Mesodermal cell (in vitro differentiated cells): ENCODE results near the gene SLX4IP.

Source experiments
- H3K27ac ChIP-seq: 2 replicates; pipeline ENCODE4 v1.7.0; 2013; ENCODE audit warnings: mild to moderate bottlenecking, low read depth, low read length, moderate library complexity; ENCODE audit not compliant: severe bottlenecking
- H3K36me3 ChIP-seq: 2 replicates; pipeline ENCODE4 v1.7.1; 2013; ENCODE audit warnings: mild to moderate bottlenecking, low read length, moderate library complexity; ENCODE audit not compliant: control insufficient read depth, insufficient read depth
- H3K4me1 ChIP-seq: one replicate; pipeline ENCODE4 v1.7.1; 2013; ENCODE audit warnings: mild to moderate bottlenecking, low read length; ENCODE audit not compliant: insufficient read depth, control insufficient read depth, poor library complexity, severe bottlenecking
- H3K4me3 ChIP-seq: 2 replicates; pipeline ENCODE4 v1.7.0; 2013; ENCODE audit warnings: low read length, control low read depth, mild to moderate bottlenecking; ENCODE audit not compliant: insufficient read depth, poor library complexity, severe bottlenecking; ENCODE audit errors: extremely low read depth
- H3K9me3 ChIP-seq: 2 replicates; pipeline ENCODE4 v1.7.1; 2013; ENCODE audit warnings: mild to moderate bottlenecking, low read length, moderate library complexity; ENCODE audit not compliant: control insufficient read depth
- WGBS, 2 experiments: methylation state at CpG; one replicate each; pipeline ENCODE4 v1.1.5; 2013; ENCODE audit warnings: missing lambda C conversion rate in 2 of 2; ENCODE audit not compliant: insufficient coverage in 2 of 2; 5-methylcytosine and 5-hydroxymethylcytosine counted together

The SLX4IP gene

GRCh38 chr20:10521836-10522235 lies 86.7 kb downstream of the SLX4IP start:
- no peaks in the 10 kb centered on the region for H3K9me3 ChIP-seq
- peak overlapping the region; percentile 63 for H3K27ac ChIP-seq
- H3K4me3 ChIP-seq: no peak overlapping the region
- H3K4me1 ChIP-seq: peaks cover 38% of the 10 kb centered on the region
- H3K36me3 ChIP-seq: no peaks in the 10 kb centered on the region
- WGBS, 2 experiments: 100% methylated on average over 1 of the region's 1 CpG; no CpG with 5 or more reads in 1 of the 2 experiments

DNA sequence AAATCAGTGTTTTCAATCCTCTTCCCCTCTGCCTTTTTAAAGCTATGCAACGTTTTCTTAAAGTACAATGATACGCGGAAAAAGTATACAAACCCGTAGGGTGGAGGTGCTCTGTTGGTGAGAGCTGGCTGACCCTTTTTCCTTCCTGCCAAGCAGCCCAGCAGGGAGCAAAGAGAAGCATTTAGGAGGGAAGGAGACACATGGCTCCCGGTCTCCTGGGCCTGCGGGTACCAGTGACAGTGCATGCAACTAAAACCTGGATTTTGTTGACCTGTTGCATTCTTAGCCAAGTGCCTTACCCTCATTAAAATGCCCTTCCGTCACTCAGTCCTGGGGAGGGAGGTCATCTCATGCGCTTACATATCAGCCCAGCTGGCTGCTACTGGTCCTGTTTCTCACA lies 87.2 kb downstream of the SLX4IP start:
- Histone ChIP-seq H3K27ac (peak overlapping the region; percentile 6), H3K36me3 (no peaks in the 10 kb centered on the region), H3K9me3 (no peaks in the 10 kb centered on the region), H3K4me3 (no peak overlapping the region), H3K4me1 (peaks cover 38% of the 10 kb centered on the region)
- 78 to 91% methylated on average over 5 to 7 of the region's 8 CpGs for WGBS, 2 experiments

- Histone ChIP-seq H3K9me3 (no peaks in the 10 kb centered on the region), H3K36me3 (no peaks in the 10 kb centered on the region), H3K4me1 (peaks cover 38% of the 10 kb centered on the region), H3K27ac (no peak overlapping the region), H3K4me3 (no peak overlapping the region)
- WGBS, 2 experiments: no CpG with 5 or more reads among the region's 5 CpGs
Observed at GRCh38 chr20:10523443-10523842, 88.3 kb downstream of the SLX4IP start.

GRCh38 chr20:10524034-10524476 lies 89.0 kb downstream of the SLX4IP start:
- 50 to 52% methylated on average over 8 to 10 of the region's 10 CpGs for WGBS, 2 experiments
- no peak overlapping the region for H3K4me3 ChIP-seq
- H3K27ac ChIP-seq: peak overlapping the region; percentile 68
- H3K4me1 ChIP-seq: peaks cover 38% of the 10 kb centered on the region
- H3K36me3 ChIP-seq: no peaks in the 10 kb centered on the region
- H3K9me3 ChIP-seq: no peaks in the 10 kb centered on the region

- H3K27ac ChIP-seq: peak overlapping the region; percentile 68
- H3K4me3 ChIP-seq: no peak overlapping the region
- H3K36me3 ChIP-seq: no peaks in the 10 kb centered on the region
- peaks cover 35% of the 10 kb centered on the region for H3K4me1 ChIP-seq
- no peaks in the 10 kb centered on the region for H3K9me3 ChIP-seq
- WGBS, 2 experiments: 75 to 81% methylated on average over 3 of the region's 4 CpGs
Observed at GRCh38 chr20:10524643-10525042, 89.5 kb downstream of the SLX4IP start.

DNA sequence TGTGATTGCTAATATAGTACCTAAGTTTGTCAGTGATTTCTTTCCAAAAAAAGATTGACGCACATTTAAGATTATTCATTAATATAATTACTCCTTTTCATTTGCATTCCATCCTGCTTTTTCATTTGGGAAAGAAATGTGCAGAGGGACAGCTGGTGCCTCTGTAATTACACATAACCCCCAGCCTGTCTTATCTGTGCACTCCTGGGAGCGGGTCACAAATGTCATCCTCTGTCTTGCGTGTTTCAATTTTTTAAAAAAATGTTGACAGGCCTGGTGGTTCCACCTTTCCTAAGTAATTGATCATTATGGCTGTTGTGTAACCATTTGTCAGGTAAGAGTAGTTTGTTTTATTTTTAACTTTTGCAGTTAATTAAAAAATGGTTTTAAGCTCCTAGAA lies 92.7 kb downstream of the SLX4IP start:
- Histone ChIP-seq H3K27ac (no peak overlapping the region), H3K4me1 (peaks cover 8% of the 10 kb centered on the region), H3K4me3 (no peak overlapping the region), H3K36me3 (no peaks in the 10 kb centered on the region), H3K9me3 (no peaks in the 10 kb centered on the region)
- WGBS, 2 experiments: 72 to 94% methylated on average over 2 of the region's 3 CpGs

GRCh38 chr20:10530883-10531282 lies 95.8 kb downstream of the SLX4IP start:
- Histone ChIP-seq H3K4me1 (no peaks in the 10 kb centered on the region), H3K4me3 (no peak overlapping the region), H3K27ac (no peak overlapping the region), H3K9me3 (no peaks in the 10 kb centered on the region), H3K36me3 (no peaks in the 10 kb centered on the region)
- 80% methylated on average over 1 of the region's 2 CpGs; no CpG with 5 or more reads in 1 of the 2 experiments for WGBS, 2 experiments

GRCh38 chr20:10531848-10532247 lies 96.7 kb downstream of the SLX4IP start:
- Histone ChIP-seq H3K4me1 (no peaks in the 10 kb centered on the region), H3K27ac (no peak overlapping the region), H3K9me3 (no peaks in the 10 kb centered on the region), H3K36me3 (no peaks in the 10 kb centered on the region), H3K4me3 (no peak overlapping the region)
- 83% methylated on average over 1 to 2 of the region's 3 CpGs for WGBS, 2 experiments

- 71% methylated on average over 1 of the region's 3 CpGs; no CpG with 5 or more reads in 1 of the 2 experiments for WGBS, 2 experiments
- Histone ChIP-seq H3K4me3 (no peak overlapping the region), H3K4me1 (no peaks in the 10 kb centered on the region), H3K36me3 (no peaks in the 10 kb centered on the region), H3K9me3 (no peaks in the 10 kb centered on the region), H3K27ac (no peak overlapping the region)
Observed at GRCh38 chr20:10532361-10532760, 97.3 kb downstream of the SLX4IP start.

- no peak overlapping the region for H3K4me3 ChIP-seq
- no peaks in the 10 kb centered on the region for H3K36me3 ChIP-seq
- H3K4me1 ChIP-seq: peaks cover 13% of the 10 kb centered on the region
- 40 to 51% methylated on average over 3 to 4 of the region's 4 CpGs for WGBS, 2 experiments
- H3K27ac ChIP-seq: no peak overlapping the region
- no peaks in the 10 kb centered on the region for H3K9me3 ChIP-seq
Observed at GRCh38 chr20:10536531-10536930, 101.4 kb downstream of the SLX4IP start.

GRCh38 chr20:10537850-10538480 lies 102.9 kb downstream of the SLX4IP start:
- WGBS, 2 experiments: 94 to 100% methylated on average over 1 to 2 of the region's 2 CpGs
- H3K9me3 ChIP-seq: no peaks in the 10 kb centered on the region
- no peak overlapping the region for H3K27ac ChIP-seq
- H3K4me3 ChIP-seq: no peak overlapping the region
- H3K4me1 ChIP-seq: peaks cover 21% of the 10 kb centered on the region
- H3K36me3 ChIP-seq: no peaks in the 10 kb centered on the region
